Prostate gland (tissue), 2 donors: ENCODE data around the gene INPP5D. TPM values are rescaled to one million over a fixed set of nuclear protein-coding genes. Genes with fewer than 3 reads are reported as not detected.
"Not testable (repeated sequence)": the region's sequence is repeated elsewhere in the genome, so short reads cannot be mapped to it uniquely, and the experiment has no call there.

Experiments used
- DNase-seq: peaks from one replicate; pipeline ENCODE4 v3.0.0-alpha.2; 2019; ENCODE audit warnings: low spot score
- H3K27ac ChIP-seq, 2 donors: fragments of 200-600 bp; sonication (generic); 2 replicates each; pipeline ENCODE4 v1.5.1; 2017 to 2019
- H3K27me3 ChIP-seq: fragments of 200-600 bp; sonication (generic); replicated peaks from 2 replicates; pipeline ENCODE4 v1.5.1; 2019; ENCODE audit not compliant: insufficient read depth
- H3K36me3 ChIP-seq, 2 donors: fragments of 200-600 bp; sonication (generic); 1 replicate in 1 of 2; 2 replicates in 1 of 2; pipeline versions ENCODE4 v1.5.1 to v1.8.1; 2017 to 2019
- H3K4me1 ChIP-seq: fragments of 200-600 bp; sonication (generic); replicated peaks from 2 replicates; pipeline ENCODE4 v1.5.1; 2019
- H3K4me3 ChIP-seq, 2 donors: fragments of 200-600 bp; sonication (generic); 2 replicates each; pipeline ENCODE4 v1.5.1; 2017 to 2019
- H3K9me3 ChIP-seq: fragments of 200-600 bp; sonication (generic); 2 replicates; pipeline ENCODE4 v1.5.1; 2017
- POLR2A ChIP-seq: fragments of 450-650 bp; IDR thresholded peaks from one replicate; pipeline ENCODE4 v1.6.1; 2016; ENCODE audit warnings: antibody characterized with exemption, mild to moderate bottlenecking
- POLR2AphosphoS5 ChIP-seq: sonication (generic); formaldehyde crosslinking; IDR thresholded peaks from one replicate; pipeline ENCODE4 v1.6.1; 2017; ENCODE audit warnings: antibody characterized with exemption
- WGBS: methylation state at CpG from one replicate; pipeline ENCODE4 v1.1.5; 2018; 5-methylcytosine and 5-hydroxymethylcytosine counted together
- intact Hi-C: fragments of 100-400 bp; cut with DNase I; formaldehyde crosslinking; loops from one replicate; pipeline ENCODE4 v1.14.2; 2022
- total RNA-seq, 2 donors: library from RNA; depleted of rRNA; stranded (reverse); fragments of >200 nt; gene quantifications; one replicate each; pipeline ENCODE4 v1.1.0, GENCODE V29; 2016
- TF ChIP-seq, protein P1 (sequence below), 4 experiments: fragments of 200-600 bp in 2 of 4; fragments of 450-650 bp in 2 of 4; sonication (generic) in 2 of 4; IDR thresholded peaks; 1 replicate in 3 of 4; 2 replicates in 1 of 4; pipeline ENCODE4 v1.5.1; 2016 to 2019; ENCODE audit warnings: antibody characterized with exemption in 4 of 4, mild to moderate bottlenecking in 2 of 4, moderate library complexity in 2 of 4

INPP5D gene
- total RNA-seq, 2 donors from 2014 or later, result 11.4 to 18.8 TPM

DNA sequence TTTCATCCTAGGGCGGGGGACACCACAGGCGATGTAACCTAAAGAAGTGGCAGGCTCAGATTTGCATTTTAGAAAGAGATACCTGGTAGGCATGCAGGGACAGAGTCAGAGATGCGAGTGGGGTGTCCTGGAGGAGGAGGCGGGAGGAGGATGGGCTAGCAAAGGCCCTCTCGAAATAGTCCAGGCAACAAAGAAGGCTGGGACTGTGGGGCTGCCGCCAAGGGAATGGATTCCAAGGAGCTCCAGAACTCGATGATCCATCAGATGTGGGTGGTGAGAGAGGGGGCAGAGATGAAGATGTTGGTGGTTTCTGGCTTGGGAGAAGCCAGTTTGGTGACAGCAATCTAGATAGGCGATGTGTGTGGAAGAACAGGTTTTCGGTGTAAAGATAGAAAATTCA lies 12.5 kb upstream of the INPP5D start:
- Histone ChIP-seq H3K9me3 (no peaks in the 10 kb centered on the region), H3K4me3 (no peak overlapping the region), H3K36me3 (no peaks in the 10 kb centered on the region), H3K27me3 (no peaks in the 10 kb centered on the region), H3K4me1 (no peaks in the 10 kb centered on the region), H3K27ac (no peak overlapping the region)
- DNase-seq, result no peak
- WGBS, result 82% methylated on average over 9 of the region's 9 CpGs
- intact Hi-C loops, result no loop called here
- no peak for TF ChIP-seq POLR2AphosphoS5
- no peak for TF ChIP-seq POLR2A
- TF ChIP-seq, protein P1, sequence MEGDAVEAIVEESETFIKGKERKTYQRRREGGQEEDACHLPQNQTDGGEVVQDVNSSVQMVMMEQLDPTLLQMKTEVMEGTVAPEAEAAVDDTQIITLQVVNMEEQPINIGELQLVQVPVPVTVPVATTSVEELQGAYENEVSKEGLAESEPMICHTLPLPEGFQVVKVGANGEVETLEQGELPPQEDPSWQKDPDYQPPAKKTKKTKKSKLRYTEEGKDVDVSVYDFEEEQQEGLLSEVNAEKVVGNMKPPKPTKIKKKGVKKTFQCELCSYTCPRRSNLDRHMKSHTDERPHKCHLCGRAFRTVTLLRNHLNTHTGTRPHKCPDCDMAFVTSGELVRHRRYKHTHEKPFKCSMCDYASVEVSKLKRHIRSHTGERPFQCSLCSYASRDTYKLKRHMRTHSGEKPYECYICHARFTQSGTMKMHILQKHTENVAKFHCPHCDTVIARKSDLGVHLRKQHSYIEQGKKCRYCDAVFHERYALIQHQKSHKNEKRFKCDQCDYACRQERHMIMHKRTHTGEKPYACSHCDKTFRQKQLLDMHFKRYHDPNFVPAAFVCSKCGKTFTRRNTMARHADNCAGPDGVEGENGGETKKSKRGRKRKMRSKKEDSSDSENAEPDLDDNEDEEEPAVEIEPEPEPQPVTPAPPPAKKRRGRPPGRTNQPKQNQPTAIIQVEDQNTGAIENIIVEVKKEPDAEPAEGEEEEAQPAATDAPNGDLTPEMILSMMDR (IDR thresholded peaks at IDR 0.05), result no peak

DNA sequence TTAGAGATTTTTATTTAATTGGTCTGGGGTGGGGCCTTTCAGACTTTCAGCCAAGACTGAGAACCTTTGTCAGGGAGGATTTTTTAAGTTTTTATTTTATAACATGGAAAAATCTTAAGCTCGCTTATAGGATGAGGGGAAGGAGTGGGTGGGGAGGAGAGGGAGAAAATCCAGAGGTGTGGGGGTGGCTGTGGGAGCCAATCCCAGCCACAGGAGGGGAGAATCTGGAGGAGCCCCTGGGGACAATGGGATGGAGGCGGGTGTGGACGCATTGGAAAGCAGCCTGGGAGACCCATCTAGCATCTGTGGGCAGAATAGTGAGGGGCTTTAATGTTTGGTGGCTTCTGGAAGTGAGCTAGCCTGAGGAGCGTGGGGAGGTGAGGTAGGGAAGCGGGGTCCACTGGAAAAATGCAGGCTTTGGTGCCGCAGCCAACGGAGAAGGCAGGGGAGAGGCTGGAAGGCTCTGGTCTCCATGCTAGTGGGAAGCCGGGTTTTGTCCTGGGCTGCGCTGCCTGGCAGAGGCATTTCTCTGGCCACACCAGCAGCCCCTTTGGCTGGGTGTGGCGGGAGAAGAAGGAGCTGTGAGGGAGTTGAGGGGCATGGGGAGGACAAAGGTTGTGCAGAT lies 11.5 kb upstream of the INPP5D start:
- DNase-seq, result no peak
- TF ChIP-seq, protein P1 (IDR thresholded peaks at IDR 0.05), result no peak
- no peak for TF ChIP-seq POLR2A
- TF ChIP-seq POLR2AphosphoS5, result no peak
- Histone ChIP-seq H3K4me3 (no peak overlapping the region), H3K27ac (no peak overlapping the region), H3K27me3 (no peaks in the 10 kb centered on the region), H3K4me1 (no peaks in the 10 kb centered on the region), H3K9me3 (no peaks in the 10 kb centered on the region), H3K36me3 (no peaks in the 10 kb centered on the region)
- 74% methylated on average over 10 of the region's 10 CpGs for WGBS
- intact Hi-C loops, result no loop called here

DNA sequence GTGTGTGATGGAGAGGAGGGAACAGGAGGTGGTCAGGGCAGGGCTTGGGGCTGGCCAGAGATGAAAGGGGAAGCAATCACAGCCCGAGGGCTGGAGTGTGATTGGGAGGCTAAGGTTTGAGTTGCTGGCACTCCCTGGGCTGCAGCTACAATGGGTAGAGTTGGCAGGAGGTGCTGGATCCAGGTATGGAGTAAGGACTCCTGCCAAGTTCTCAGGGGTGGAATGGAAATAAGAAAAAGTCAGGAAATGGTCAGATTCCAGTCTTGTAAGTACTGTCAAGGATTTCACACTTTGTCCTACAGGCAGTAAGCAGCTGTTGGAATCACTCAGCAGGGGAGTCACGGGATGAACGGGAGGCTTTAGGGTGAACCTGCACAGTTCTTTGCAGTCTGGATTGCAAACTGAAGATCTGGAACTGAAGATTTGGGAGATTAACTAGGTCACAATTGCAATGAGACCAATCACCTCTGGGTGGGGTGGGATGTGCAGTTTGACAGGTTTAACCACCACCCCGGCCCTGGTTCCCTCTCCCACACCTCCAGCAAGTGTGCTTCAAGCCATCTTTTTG lies 10.9 kb upstream of the INPP5D start:
- 29% methylated on average over 4 of the region's 4 CpGs for WGBS
- Histone ChIP-seq H3K4me3 (no peak overlapping the region), H3K27ac (no peak overlapping the region), H3K36me3 (no peaks in the 10 kb centered on the region), H3K27me3 (no peaks in the 10 kb centered on the region), H3K4me1 (no peaks in the 10 kb centered on the region), H3K9me3 (no peaks in the 10 kb centered on the region)
- DNase-seq, result no peak
- intact Hi-C loops, result no loop called here
- TF ChIP-seq, protein P1 (IDR thresholded peaks at IDR 0.05), result no peak
- TF ChIP-seq POLR2AphosphoS5, result no peak

DNA sequence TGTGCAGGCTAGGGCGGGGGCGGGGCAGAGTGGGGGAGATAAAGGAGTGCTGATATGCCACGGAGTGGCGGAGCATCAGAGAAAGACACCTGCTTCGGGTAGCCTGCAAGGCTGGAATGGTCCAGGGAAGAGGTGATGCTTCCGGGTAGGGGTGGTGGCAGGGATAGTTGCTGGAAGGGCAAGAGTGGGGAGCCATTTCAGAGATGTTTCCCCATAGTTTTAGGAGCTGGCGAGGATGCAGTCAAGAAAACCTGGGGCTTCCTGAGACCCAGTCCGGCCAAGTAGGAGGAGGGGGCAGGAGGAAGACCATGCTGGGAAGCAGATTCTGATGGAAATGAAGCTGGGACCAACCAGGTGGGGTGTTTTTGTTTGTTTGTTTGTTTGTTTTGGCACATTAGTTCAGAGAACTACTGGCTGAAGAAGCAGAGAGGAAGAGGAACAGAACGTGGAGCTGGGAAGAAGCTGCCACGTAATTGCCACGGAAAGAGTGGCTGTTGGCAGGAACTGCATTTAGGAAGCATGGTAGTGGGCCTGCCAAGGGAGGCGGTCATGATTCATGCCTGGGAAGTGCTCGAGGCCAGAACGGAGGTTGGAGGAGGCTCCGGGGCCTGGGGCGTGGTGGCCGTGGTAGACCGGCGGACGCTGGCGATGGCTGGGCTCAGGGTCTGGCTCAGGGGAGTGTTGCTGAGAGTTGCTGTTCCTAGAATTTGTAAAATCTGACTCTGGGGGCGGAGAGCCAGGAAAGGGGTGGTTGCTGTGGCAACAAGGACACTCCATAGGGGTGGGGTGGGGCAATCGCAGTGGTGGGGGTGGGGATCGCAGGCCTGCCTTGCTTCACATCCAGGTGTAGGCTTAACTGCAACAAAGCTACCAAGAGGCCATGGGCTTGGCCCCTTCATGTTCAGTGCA lies 8.6 kb upstream of the INPP5D start:
- H3K4me1 ChIP-seq, result no peaks in the 10 kb centered on the region
- no peaks in the 10 kb centered on the region for H3K9me3 ChIP-seq
- whole genome bisulfite sequencing, result 47% methylated on average over 24 of the region's 24 CpGs
- no peak overlapping the region for H3K27ac ChIP-seq
- no peaks in the 10 kb centered on the region for H3K36me3 ChIP-seq
- no peaks in the 10 kb centered on the region for H3K27me3 ChIP-seq
- TF ChIP-seq, protein P1 (IDR thresholded peaks at IDR 0.05), result no peak
- TF ChIP-seq POLR2AphosphoS5 (no peak), POLR2A (no peak)
- no peak for DNase-seq
- H3K4me3 ChIP-seq, result no peak overlapping the region
- intact Hi-C loops, result no loop called here

DNA sequence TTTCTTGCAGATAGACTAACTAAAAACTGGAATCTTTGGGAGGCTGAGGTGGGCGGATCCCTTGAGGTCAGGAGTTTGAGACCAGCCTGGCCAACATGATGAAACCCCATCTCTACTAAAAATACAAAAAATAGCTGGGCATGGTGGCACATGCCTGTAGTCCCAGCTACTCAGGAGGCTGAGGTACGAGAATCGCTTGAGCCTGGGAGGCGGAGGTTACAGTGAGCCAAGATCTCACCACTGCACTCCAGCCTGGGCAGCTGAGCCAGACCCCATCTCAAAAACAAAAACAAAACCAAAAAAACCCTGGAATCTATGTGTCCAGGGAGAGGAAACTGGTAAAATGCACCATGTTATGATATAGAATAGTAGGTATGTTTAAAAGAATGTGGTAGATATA lies 7.6 kb upstream of the INPP5D start:
- H3K9me3 ChIP-seq, H3K4me3 ChIP-seq, intact Hi-C loops, H3K4me1 ChIP-seq, H3K27ac ChIP-seq, DNase-seq, H3K27me3 ChIP-seq, H3K36me3 ChIP-seq: not testable (repeated sequence)
- WGBS, result 92% methylated on average over 4 of the region's 4 CpGs
